Measurements from ENCODE around the gene WDFY4. TPM values are rescaled to one million over a fixed set of nuclear protein-coding genes. Genes with fewer than 3 reads are reported as not detected.

WDFY4 gene
- polyA plus RNA-seq, 1 donor from 2014 or later, result not detected

- Histone ChIP-seq H4K20me1 (ENCODE audit: insufficient read depth) (no peaks in the 10 kb centered on the region), H3K36me3 (ENCODE audit: insufficient read depth, low read length) (no peaks in the 10 kb centered on the region), H3K4me2 (ENCODE audit: low read length) (no peak overlapping the region), H3K79me2 (replicated peaks; ENCODE audit: insufficient read depth, low read length) (no peaks in the 10 kb centered on the region), H3K27ac (ENCODE audit: low read length) (no peak overlapping the region), H3F3A (ENCODE audit: insufficient read depth, low read length, poor library complexity, severe bottlenecking) (no peaks in the 10 kb centered on the region), H3K27me3 (ENCODE audit: insufficient read depth, low read depth, low read length) (peaks cover 4% of the 10 kb centered on the region), H3K9me2 (ENCODE audit: insufficient read depth, low read length) (no peaks in the 10 kb centered on the region), H3K9me3 (ENCODE audit: low read length) (no peaks in the 10 kb centered on the region), H3K4me3 (ENCODE audit: low read length) (no peak overlapping the region), H3K9ac (ENCODE audit: low read length) (no peak overlapping the region), H2AFZ (ENCODE audit: low read depth, low read length) (no peak overlapping the region)
- TF ChIP-seq CTCF (IDR thresholded peaks at IDR 0.05; ENCODE audit: poor library complexity, severe bottlenecking) (no peak), EZH2 (IDR thresholded peaks at IDR 0.05; ENCODE audit: borderline replicate concordance, insufficient read depth, low read length, poor library complexity, severe bottlenecking) (no peak), RAD21 (conservative IDR thresholded peaks at IDR 0.05) (no peak), SMC3 (conservative IDR thresholded peaks at IDR 0.05; ENCODE audit: poor library complexity) (no peak), MXI1 (conservative IDR thresholded peaks at IDR 0.05; ENCODE audit: poor library complexity, severe bottlenecking) (no peak), REST (IDR thresholded peaks at IDR 0.05; ENCODE audit: borderline replicate concordance) (no peak), EP300 (conservative IDR thresholded peaks at IDR 0.05; ENCODE audit: poor library complexity, severe bottlenecking) (no peak), TAF1 (IDR thresholded peaks at IDR 0.05; ENCODE audit: low read depth) (no peak), POLR2AphosphoS5 (IDR thresholded peaks at IDR 0.05) (no peak)
Measured at GRCh38 chr10:48658975-48659269, 25.8 kb upstream of the WDFY4 start.

- Histone ChIP-seq H4K20me1 (ENCODE audit: insufficient read depth) (no peaks in the 10 kb centered on the region), H2AFZ (ENCODE audit: low read depth, low read length) (no peak overlapping the region), H3K9me3 (ENCODE audit: low read length) (no peaks in the 10 kb centered on the region), H3K4me2 (ENCODE audit: low read length) (no peak overlapping the region), H3K36me3 (ENCODE audit: insufficient read depth, low read length) (no peaks in the 10 kb centered on the region), H3K9ac (ENCODE audit: low read length) (no peak overlapping the region), H3K4me3 (ENCODE audit: low read length) (no peak overlapping the region), H3K27me3 (ENCODE audit: insufficient read depth, low read depth, low read length) (peaks cover 4% of the 10 kb centered on the region), H3K79me2 (replicated peaks; ENCODE audit: insufficient read depth, low read length) (no peaks in the 10 kb centered on the region), H3K27ac (ENCODE audit: low read length) (no peak overlapping the region), H3K9me2 (ENCODE audit: insufficient read depth, low read length) (no peaks in the 10 kb centered on the region), H3F3A (ENCODE audit: insufficient read depth, low read length, poor library complexity, severe bottlenecking) (no peaks in the 10 kb centered on the region)
- no peak for TF ChIP-seq REST (IDR thresholded peaks at IDR 0.05; ENCODE audit: borderline replicate concordance)
- TF ChIP-seq EZH2 (IDR thresholded peaks at IDR 0.05; ENCODE audit: borderline replicate concordance, insufficient read depth, low read length, poor library complexity, severe bottlenecking), result no peak
- TF ChIP-seq SMC3 (conservative IDR thresholded peaks at IDR 0.05; ENCODE audit: poor library complexity), result peak; percentile 56
- no peak for TF ChIP-seq TAF1 (IDR thresholded peaks at IDR 0.05; ENCODE audit: low read depth)
- no peak for TF ChIP-seq POLR2AphosphoS5 (IDR thresholded peaks at IDR 0.05)
- no peak for TF ChIP-seq MXI1 (conservative IDR thresholded peaks at IDR 0.05; ENCODE audit: poor library complexity, severe bottlenecking)
- peak; percentile 58 for TF ChIP-seq RAD21 (conservative IDR thresholded peaks at IDR 0.05)
- peak; percentile 48 for TF ChIP-seq CTCF (IDR thresholded peaks at IDR 0.05; ENCODE audit: poor library complexity, severe bottlenecking)
- TF ChIP-seq EP300 (conservative IDR thresholded peaks at IDR 0.05; ENCODE audit: poor library complexity, severe bottlenecking), result no peak
Measured at GRCh38 chr10:48659790-48660189, 24.9 kb upstream of the WDFY4 start.
